GM19239 (cell line): Measurements from ENCODE around the gene LIM2.
"Not testable (repeated sequence)": the region's sequence is repeated elsewhere in the genome, so short reads cannot be mapped to it uniquely, and the experiment has no call there.

Experiments used
- DNase-seq: peaks from one replicate; pipeline ENCODE4 v3.0.0; 2011; ENCODE audit warnings: low spot score; ENCODE audit not compliant: insufficient read length
- FAIRE-seq: peaks from 2 replicates; lab custom pipeline; 2011; peaks lifted over from hg19 to GRCh38; lab: Jason Lieb, UNC

Gene LIM2

GRCh38 chr19:51387924-51388389 lies at the start of gene LIM2:
TSS of gene LIM2 (minus strand) at chr19:51387974. CDS start at chr19:51387443, 531 bp downstream.
- FAIRE-seq, result no peak

GRCh38 chr19:51434456-51434855 lies 46.7 kb upstream of the LIM2 start:
- no peak for FAIRE-seq

More at GRCh38 chr19:51387924-51388389, at the start of gene LIM2:
- DNase-seq, result no peak

GRCh38 chr19:51433043-51433442 lies 45.3 kb upstream of the LIM2 start:
- FAIRE-seq, result no peak
- DNase-seq, result no peak

More at GRCh38 chr19:51434456-51434855, 46.7 kb upstream of the LIM2 start:
- no peak for DNase-seq

GRCh38 chr19:51431124-51431523 lies 43.4 kb upstream of the LIM2 start:
- no peak for FAIRE-seq
- DNase-seq, result no peak

- DNase-seq (no peak), FAIRE-seq (no peak)
Observed at GRCh38 chr19:51430221-51430620, 42.4 kb upstream of the LIM2 start.

GRCh38 chr19:51427201-51427600 lies 39.4 kb upstream of the LIM2 start:
- FAIRE-seq (no peak), DNase-seq (no peak)

GRCh38 chr19:51422053-51422448 lies 34.3 kb upstream of the LIM2 start:
- peak; percentile 83 for FAIRE-seq

GRCh38 chr19:51421229-51422052 lies 33.7 kb upstream of the LIM2 start:
- FAIRE-seq (no peak), DNase-seq (no peak)

More at GRCh38 chr19:51422053-51422448, 34.3 kb upstream of the LIM2 start:
- DNase-seq, result peak; percentile 76

GRCh38 chr19:51420511-51420910 lies 32.7 kb upstream of the LIM2 start:
- DNase-seq, FAIRE-seq: not testable (repeated sequence)

- no peak for FAIRE-seq
Observed at GRCh38 chr19:51418707-51419106, 30.9 kb upstream of the LIM2 start.

GRCh38 chr19:51417810-51418157 lies 30.0 kb upstream of the LIM2 start:
- peak; percentile 31 for FAIRE-seq

More at GRCh38 chr19:51418707-51419106, 30.9 kb upstream of the LIM2 start:
- no peak for DNase-seq

GRCh38 chr19:51417107-51417809 lies 29.5 kb upstream of the LIM2 start, which contains the start of gene SIGLEC10:
TSS of gene SIGLEC10 (minus strand) at chr19:51417642. CDS start at chr19:51417581, 61 bp downstream.
- peak; percentile 89 for FAIRE-seq
- peak; percentile 62 for DNase-seq

More at GRCh38 chr19:51417810-51418157, 30.0 kb upstream of the LIM2 start:
- DNase-seq, result no peak

GRCh38 chr19:51416422-51416821 lies 28.6 kb upstream of the LIM2 start:
- not testable (repeated sequence) for FAIRE-seq, DNase-seq

GRCh38 chr19:51415187-51415586 lies 27.4 kb upstream of the LIM2 start:
- no peak for FAIRE-seq
- no peak for DNase-seq

GRCh38 chr19:51410950-51411748 lies 23.4 kb upstream of the LIM2 start:
- no peak for FAIRE-seq
- no peak for DNase-seq

GRCh38 chr19:51407511-51408131 lies 19.8 kb upstream of the LIM2 start:
- FAIRE-seq, result no peak
- DNase-seq, result peak; percentile 28

- no peak for FAIRE-seq
- no peak for DNase-seq
Observed at GRCh38 chr19:51402117-51402516, 14.3 kb upstream of the LIM2 start.

- not testable (repeated sequence) for DNase-seq, FAIRE-seq
Observed at GRCh38 chr19:51399936-51400335, 12.2 kb upstream of the LIM2 start.

- FAIRE-seq (no peak), DNase-seq (no peak)
Observed at GRCh38 chr19:51399231-51399630, 11.5 kb upstream of the LIM2 start.
